Hepatocyte (in vitro differentiated cells): ENCODE data around the gene FCRLA. TPM values are rescaled to one million over a fixed set of nuclear protein-coding genes. Genes with fewer than 3 reads are reported as not detected.

Experiments used
- DNase-seq: peaks from one replicate; pipeline ENCODE4 v3.0.0-alpha.2; 2016; ENCODE audit warnings: low spot score
- H2AFZ ChIP-seq: fragments of 200-600 bp; sonication (generic); 2 replicates; pipeline ENCODE4 v1.6.0; 2016; ENCODE audit warnings: antibody characterized with exemption, mild to moderate bottlenecking
- H3K27ac ChIP-seq: fragments of 200-600 bp; sonication (generic); 2 replicates; pipeline ENCODE4 v1.5.1; 2016; ENCODE audit warnings: mild to moderate bottlenecking
- H3K27me3 ChIP-seq: fragments of 200-600 bp; sonication (generic); 2 replicates; pipeline ENCODE4 v1.6.1; 2016
- H3K36me3 ChIP-seq: fragments of 200-600 bp; sonication (generic); replicated peaks from 2 replicates; pipeline ENCODE4 v1.5.1; 2016; ENCODE audit warnings: low read depth; ENCODE audit not compliant: insufficient read depth
- H3K4me1 ChIP-seq: fragments of 200-600 bp; sonication (generic); 2 replicates; pipeline ENCODE4 v1.5.1; 2016; ENCODE audit warnings: mild to moderate bottlenecking, moderate library complexity; ENCODE audit not compliant: insufficient read depth
- H3K4me2 ChIP-seq: fragments of 200-600 bp; sonication (generic); 2 replicates; pipeline ENCODE4 v1.6.0; 2016
- H3K4me3 ChIP-seq: fragments of 200-600 bp; sonication (generic); 2 replicates; pipeline ENCODE4 v1.5.1; 2016; ENCODE audit warnings: mild to moderate bottlenecking
- H3K79me2 ChIP-seq: fragments of 200-600 bp; sonication (generic); 2 replicates; pipeline ENCODE4 v1.6.0; 2017; ENCODE audit warnings: mild to moderate bottlenecking
- H3K9me2 ChIP-seq: fragments of 200-600 bp; sonication (generic); replicated peaks from 2 replicates; pipeline ENCODE4 v1.6.0; 2017; ENCODE audit warnings: mild to moderate bottlenecking; ENCODE audit not compliant: insufficient read depth
- H3K9me3 ChIP-seq: fragments of 200-600 bp; sonication (generic); 2 replicates; pipeline ENCODE4 v1.5.1; 2016; ENCODE audit warnings: low read depth, mild to moderate bottlenecking
- H4K20me1 ChIP-seq: fragments of 200-600 bp; sonication (generic); 2 replicates; pipeline ENCODE4 v1.6.0; 2016; ENCODE audit warnings: mild to moderate bottlenecking; ENCODE audit not compliant: insufficient read depth, poor library complexity, severe bottlenecking
- EZH2 ChIP-seq: fragments of 200-600 bp; sonication (generic); IDR thresholded peaks from 2 replicates; pipeline ENCODE4 v1.6.1; 2016; ENCODE audit warnings: antibody characterized with exemption, mild to moderate bottlenecking, borderline replicate concordance
- EZH2phosphoT487 ChIP-seq: fragments of 200-600 bp; sonication (generic); IDR thresholded peaks from one replicate; pipeline ENCODE4 v1.6.1; 2018; ENCODE audit warnings: antibody characterized with exemption, mild to moderate bottlenecking, low read depth, moderate library complexity; ENCODE audit not compliant: unreplicated experiment, severe bottlenecking
- WGBS: methylation state at CpG from one replicate; pipeline ENCODE4 v1.1.6; 2016; ENCODE audit warnings: low lambda C conversion rate; ENCODE audit errors: missing lambda C conversion rate; 5-methylcytosine and 5-hydroxymethylcytosine counted together
- polyA plus RNA-seq: library from polyadenylated mRNA; unstranded; fragments of >200 nt; fragmentation: Nextera tagmentation; extraction: Ambion mirVana; gene quantifications from 2 replicates; pipeline ENCODE4 v1.2.1, GENCODE V29; 2016
- total RNA-seq: library from RNA; depleted of rRNA; stranded (reverse); fragments of >200 nt; gene quantifications from 2 replicates; pipeline ENCODE4 v1.2.3, GENCODE V29; 2014
- TF ChIP-seq, protein P1 (sequence below): fragments of 200-600 bp; sonication (generic); IDR thresholded peaks from 2 replicates; pipeline ENCODE4 v1.5.1; 2016; ENCODE audit warnings: antibody characterized with exemption, mild to moderate bottlenecking; ENCODE audit not compliant: poor library complexity

Gene FCRLA
- total and polyA plus RNA-seq, 2 experiments from 2014 or later, result 0.31 to 3.0 TPM

DNA sequence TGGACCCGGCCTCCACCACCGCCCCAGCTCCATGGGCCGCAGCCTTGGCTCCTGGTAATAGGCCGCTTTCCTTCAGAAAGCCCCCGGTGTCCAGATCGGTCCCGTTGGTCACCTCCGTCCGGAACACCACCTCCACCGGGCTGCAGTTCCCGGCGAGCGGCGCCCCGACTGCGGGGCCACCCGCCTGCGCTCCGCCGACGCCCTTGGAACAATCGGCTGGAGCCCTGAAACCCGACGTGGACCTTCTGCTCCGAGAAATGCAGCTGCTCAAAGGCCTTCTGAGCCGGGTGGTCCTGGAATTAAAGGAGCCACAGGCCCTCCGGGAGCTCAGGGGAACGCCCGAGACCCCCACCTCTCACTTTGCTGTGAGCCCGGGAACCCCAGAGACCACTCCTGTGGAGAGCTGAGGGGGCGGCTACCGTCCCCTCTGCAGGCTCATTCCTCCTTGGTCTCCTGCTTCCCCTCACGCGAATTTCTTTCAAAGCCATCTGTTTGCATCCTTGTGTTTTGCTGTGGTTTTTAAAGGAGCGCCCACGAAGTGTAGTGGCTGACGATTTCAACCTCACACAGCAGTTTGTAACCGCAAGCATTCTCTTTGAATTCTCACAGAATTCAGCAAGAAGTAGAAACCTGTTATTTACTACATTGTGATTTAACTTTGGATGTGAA is 20.4 kb downstream of the FCRLA start:
- no peaks in the 10 kb centered on the region for H3K36me3 ChIP-seq
- no peak for TF ChIP-seq EZH2phosphoT487
- no peak for TF ChIP-seq EZH2
- TF ChIP-seq, protein P1, sequence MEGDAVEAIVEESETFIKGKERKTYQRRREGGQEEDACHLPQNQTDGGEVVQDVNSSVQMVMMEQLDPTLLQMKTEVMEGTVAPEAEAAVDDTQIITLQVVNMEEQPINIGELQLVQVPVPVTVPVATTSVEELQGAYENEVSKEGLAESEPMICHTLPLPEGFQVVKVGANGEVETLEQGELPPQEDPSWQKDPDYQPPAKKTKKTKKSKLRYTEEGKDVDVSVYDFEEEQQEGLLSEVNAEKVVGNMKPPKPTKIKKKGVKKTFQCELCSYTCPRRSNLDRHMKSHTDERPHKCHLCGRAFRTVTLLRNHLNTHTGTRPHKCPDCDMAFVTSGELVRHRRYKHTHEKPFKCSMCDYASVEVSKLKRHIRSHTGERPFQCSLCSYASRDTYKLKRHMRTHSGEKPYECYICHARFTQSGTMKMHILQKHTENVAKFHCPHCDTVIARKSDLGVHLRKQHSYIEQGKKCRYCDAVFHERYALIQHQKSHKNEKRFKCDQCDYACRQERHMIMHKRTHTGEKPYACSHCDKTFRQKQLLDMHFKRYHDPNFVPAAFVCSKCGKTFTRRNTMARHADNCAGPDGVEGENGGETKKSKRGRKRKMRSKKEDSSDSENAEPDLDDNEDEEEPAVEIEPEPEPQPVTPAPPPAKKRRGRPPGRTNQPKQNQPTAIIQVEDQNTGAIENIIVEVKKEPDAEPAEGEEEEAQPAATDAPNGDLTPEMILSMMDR, result no peak
- peak overlapping the region; percentile 22 for H3K4me3 ChIP-seq
- H4K20me1 ChIP-seq, result no peaks in the 10 kb centered on the region
- peak overlapping the region; percentile 98 for H3K4me2 ChIP-seq
- WGBS, result 2% methylated on average over 34 of the region's 38 CpGs
- peak overlapping the region; percentile 92 for H3K27ac ChIP-seq
- H3K9me2 ChIP-seq, result no peaks in the 10 kb centered on the region
- DNase-seq, result no peak
- H3K4me1 ChIP-seq, result no peaks in the 10 kb centered on the region
- no peaks in the 10 kb centered on the region for H3K9me3 ChIP-seq
- H3K27me3 ChIP-seq, result no peaks in the 10 kb centered on the region
- H2AFZ ChIP-seq, result peak overlapping the region; percentile 74
- no peaks in the 10 kb centered on the region for H3K79me2 ChIP-seq

DNA sequence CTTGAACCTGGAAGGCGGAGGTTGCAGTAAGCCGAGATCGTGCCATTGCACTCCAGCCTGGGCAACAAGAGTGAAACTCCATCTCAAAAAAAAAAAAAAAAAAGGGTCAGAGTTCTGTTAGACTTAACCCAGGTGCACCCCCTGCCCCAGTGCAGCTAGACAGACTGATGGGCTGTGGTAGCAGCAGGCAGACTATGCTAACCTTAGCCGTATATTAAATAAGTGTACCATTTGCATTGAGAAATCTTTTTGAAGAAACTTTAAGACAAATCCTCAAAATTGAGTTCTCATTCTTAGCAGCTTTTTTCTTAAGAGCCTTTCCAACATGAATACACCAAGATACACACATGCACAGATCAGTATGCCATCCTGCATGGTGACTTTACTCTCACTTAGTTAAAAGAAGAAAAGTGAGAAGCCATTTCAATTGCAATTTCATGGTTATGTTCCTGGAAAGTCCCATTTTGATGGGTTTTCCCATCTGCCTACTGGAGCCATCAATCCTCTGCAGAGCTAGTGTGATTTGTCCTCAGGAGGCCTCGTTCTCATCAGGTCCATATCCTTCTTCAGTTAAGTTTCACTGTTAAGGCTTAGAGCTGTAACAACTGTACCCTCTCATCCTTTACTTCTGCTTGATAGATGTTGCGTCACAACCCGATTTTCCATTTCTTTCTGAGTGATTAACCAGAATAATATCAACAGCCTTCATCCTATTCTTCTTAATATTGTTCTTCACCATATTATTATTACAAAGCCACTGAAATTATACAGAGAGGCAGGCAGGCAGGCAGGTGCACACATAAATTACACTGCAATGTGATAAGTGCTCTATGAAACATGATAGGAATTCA is 21.6 kb downstream of the FCRLA start:
- peak overlapping the region; percentile 98 for H3K4me2 ChIP-seq
- no peak overlapping the region for H3K4me3 ChIP-seq
- 78% methylated on average over 6 of the region's 7 CpGs for WGBS
- no peaks in the 10 kb centered on the region for H3K27me3 ChIP-seq
- no peaks in the 10 kb centered on the region for H3K9me2 ChIP-seq
- DNase-seq, result no peak
- H3K27ac ChIP-seq, result peak overlapping the region; percentile 44
- no peaks in the 10 kb centered on the region for H3K79me2 ChIP-seq
- no peaks in the 10 kb centered on the region for H4K20me1 ChIP-seq
- H3K4me1 ChIP-seq, result no peaks in the 10 kb centered on the region
- H2AFZ ChIP-seq, result peak overlapping the region; percentile 47
- H3K36me3 ChIP-seq, result no peaks in the 10 kb centered on the region
- TF ChIP-seq EZH2 (no peak), EZH2phosphoT487 (no peak)
- TF ChIP-seq, protein P1, result no peak
- H3K9me3 ChIP-seq, result no peaks in the 10 kb centered on the region

DNA sequence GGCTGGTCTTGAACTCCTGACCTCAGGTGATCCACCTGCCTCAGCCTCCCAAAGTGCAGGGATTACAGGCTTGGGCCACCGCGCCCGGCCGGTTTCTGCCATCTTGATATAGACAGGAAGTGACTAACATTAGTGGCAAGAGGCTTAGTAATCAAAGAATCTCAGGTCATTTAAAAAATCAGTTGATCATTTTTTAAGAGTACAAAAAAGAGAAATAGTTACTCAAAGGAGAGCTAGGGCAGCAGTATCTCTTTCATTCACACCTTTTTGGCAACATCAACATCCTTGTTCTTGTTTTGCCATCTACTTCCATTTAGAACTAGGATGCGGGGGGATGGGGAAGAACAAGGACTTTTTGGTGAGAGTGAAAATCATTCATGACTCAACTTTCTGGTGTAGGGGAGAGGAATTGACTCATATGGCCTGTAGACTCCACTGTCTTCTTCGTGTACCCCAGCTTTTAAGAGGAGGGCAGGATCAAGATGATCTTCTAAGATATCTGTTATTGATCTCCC is 23.1 kb downstream of the FCRLA start:
- Histone ChIP-seq H3K36me3 (no peaks in the 10 kb centered on the region), H4K20me1 (no peaks in the 10 kb centered on the region), H3K27ac (no peak overlapping the region), H3K4me3 (no peak overlapping the region), H3K79me2 (no peaks in the 10 kb centered on the region), H3K4me2 (no peak overlapping the region), H3K9me2 (no peaks in the 10 kb centered on the region), H3K4me1 (no peaks in the 10 kb centered on the region), H2AFZ (no peak overlapping the region), H3K9me3 (no peaks in the 10 kb centered on the region), H3K27me3 (no peaks in the 10 kb centered on the region)
- TF ChIP-seq EZH2phosphoT487, result no peak
- no peak for TF ChIP-seq EZH2
- TF ChIP-seq, protein P1, result no peak
- WGBS, result 88% methylated on average over 6 of the region's 6 CpGs
- DNase-seq, result no peak
